Brain microvascular endothelial cell (primary cell): ENCODE measurements around the gene PDGFC.

ENCODE experiments used
- DNase-seq: peaks from one replicate; pipeline ENCODE4 v3.0.0-alpha.2; 2020
- H3K27ac ChIP-seq: fragments of 250-450 bp; sonication (Bioruptor Pico); 2 replicates; pipeline ENCODE4 v1.5.1; 2020; ENCODE audit warnings: mild to moderate bottlenecking, moderate library complexity
- H3K27me3 ChIP-seq: fragments of 250-450 bp; sonication (Bioruptor Pico); replicated peaks from 2 replicates; pipeline ENCODE4 v1.5.1; 2020; ENCODE audit warnings: mild to moderate bottlenecking
- H3K36me3 ChIP-seq: fragments of 250-450 bp; sonication (Bioruptor Pico); replicated peaks from 2 replicates; pipeline ENCODE4 v1.5.1; 2020; ENCODE audit warnings: mild to moderate bottlenecking
- H3K4me3 ChIP-seq: 2 replicates; pipeline ENCODE4 v1.5.1; 2011; ENCODE audit warnings: low read depth, mild to moderate bottlenecking, control low read depth, low read length, moderate library complexity
- CTCF ChIP-seq: IDR thresholded peaks from 2 replicates; pipeline ENCODE4 v1.5.1; 2011; ENCODE audit warnings: low read depth, mild to moderate bottlenecking, moderate library complexity, low read length, control low read depth, inconsistent platforms; ENCODE audit errors: missing control alignments
- in situ Hi-C: cut with HindIII; loops from 2 replicates; pipeline ENCODE4 v1.10.0; 2017; ENCODE audit warnings: low sequenced_read_pairs, low pct_ligation_motif_present

The PDGFC gene

GRCh38 chr4:157004279-157005161, 32.9 kb upstream of the PDGFC start:
- Histone ChIP-seq H3K27me3 (no peaks in the 10 kb centered on the region), H3K27ac (peak overlapping the region; percentile 77), H3K36me3 (no peaks in the 10 kb centered on the region), H3K4me3 (no peak overlapping the region)
- no peak for DNase-seq
- in situ Hi-C loops, result no loop called here
- no peak for TF ChIP-seq CTCF

- H3K27me3 ChIP-seq, result no peaks in the 10 kb centered on the region
- in situ Hi-C loops, result no loop called here
- H3K27ac ChIP-seq, result peak overlapping the region; percentile 78
- no peaks in the 10 kb centered on the region for H3K36me3 ChIP-seq
- H3K4me3 ChIP-seq, result no peak overlapping the region
- peak; percentile 99 for DNase-seq
- no peak for TF ChIP-seq CTCF
Observed at GRCh38 chr4:156999175-156999517, 27.5 kb upstream of the PDGFC start.

- no peak for DNase-seq
- no peak for TF ChIP-seq CTCF
- H3K36me3 ChIP-seq, result no peaks in the 10 kb centered on the region
- peak overlapping the region; percentile 25 for H3K27ac ChIP-seq
- in situ Hi-C loops, result no loop called here
- no peaks in the 10 kb centered on the region for H3K27me3 ChIP-seq
- H3K4me3 ChIP-seq, result no peak overlapping the region
Observed at GRCh38 chr4:156998500-156999174, 27.0 kb upstream of the PDGFC start.

GRCh38 chr4:156992943-156993342, 21.3 kb upstream of the PDGFC start:
- H3K27ac ChIP-seq, result no peak overlapping the region
- no peak for TF ChIP-seq CTCF
- H3K27me3 ChIP-seq, result no peaks in the 10 kb centered on the region
- peak; percentile 25 for DNase-seq
- no peak overlapping the region for H3K4me3 ChIP-seq
- no peaks in the 10 kb centered on the region for H3K36me3 ChIP-seq
- in situ Hi-C loops, result no loop called here

GRCh38 chr4:156991161-156991560, 19.6 kb upstream of the PDGFC start:
- DNase-seq, result no peak
- TF ChIP-seq CTCF, result no peak
- in situ Hi-C loops, result no loop called here

More at GRCh38 chr4:156991161-156991560, 19.6 kb upstream of the PDGFC start:
- H3K4me3 ChIP-seq, result no peak overlapping the region
- no peaks in the 10 kb centered on the region for H3K27me3 ChIP-seq
- H3K27ac ChIP-seq, result no peak overlapping the region
- H3K36me3 ChIP-seq, result no peaks in the 10 kb centered on the region
